UCSD-AML1 (cell line): ENCODE results near the gene CELSR1.
"Not testable (repeated sequence)": the region's sequence is repeated elsewhere in the genome, so short reads cannot be mapped to it uniquely, and the experiment has no call there.

Experiments used
- DNase-seq: peaks from one replicate; lab custom pipeline; 2025; ENCODE audit not compliant: unreplicated experiment; lab: John Stamatoyannopoulos, UW

Gene CELSR1

GRCh38 chr22:46401370-46401769 lies 136.1 kb downstream of the CELSR1 start:
- DNase-seq, result no peak

- DNase-seq, result no peak
These were observed 138.0 kb downstream of the CELSR1 start for GRCh38 chr22:46399251-46400024.

GRCh38 chr22:46397951-46398350 lies 139.5 kb downstream of the CELSR1 start:
- DNase-seq, result no peak

GRCh38 chr22:46397514-46397913 lies 139.9 kb downstream of the CELSR1 start:
- DNase-seq, result no peak

GRCh38 chr22:46397049-46397448 lies 140.4 kb downstream of the CELSR1 start:
- DNase-seq, result not testable (repeated sequence)

- DNase-seq, result no peak
These were observed 142.3 kb downstream of the CELSR1 start for GRCh38 chr22:46395145-46395544.

- no peak for DNase-seq
These were observed 142.8 kb downstream of the CELSR1 start for GRCh38 chr22:46394622-46395021.

- no peak for DNase-seq
These were observed 143.5 kb downstream of the CELSR1 start for GRCh38 chr22:46393873-46394272.

GRCh38 chr22:46392137-46392844 lies 145.1 kb downstream of the CELSR1 start:
- DNase-seq, result no peak

- no peak for DNase-seq
These were observed 145.8 kb downstream of the CELSR1 start for GRCh38 chr22:46391486-46392136.

- no peak for DNase-seq
These were observed 146.6 kb downstream of the CELSR1 start for GRCh38 chr22:46390652-46391301.

GRCh38 chr22:46390105-46390651 lies 147.2 kb downstream of the CELSR1 start:
- DNase-seq, result no peak

- DNase-seq, result no peak
These were observed 148.3 kb downstream of the CELSR1 start for GRCh38 chr22:46389081-46389480.

- DNase-seq, result no peak
These were observed 148.8 kb downstream of the CELSR1 start for GRCh38 chr22:46388647-46389046.

GRCh38 chr22:46387748-46388147 lies 149.7 kb downstream of the CELSR1 start:
- no peak for DNase-seq

- DNase-seq, result no peak
These were observed 151.1 kb downstream of the CELSR1 start for GRCh38 chr22:46386312-46386711.

- DNase-seq, result no peak
These were observed 154.9 kb downstream of the CELSR1 start for GRCh38 chr22:46382524-46382923.

- DNase-seq, result no peak
These were observed 155.7 kb downstream of the CELSR1 start for GRCh38 chr22:46381731-46382130.

- no peak for DNase-seq
These were observed 156.3 kb downstream of the CELSR1 start for GRCh38 chr22:46381142-46381541.

GRCh38 chr22:46380581-46380980 lies 156.8 kb downstream of the CELSR1 start:
- no peak for DNase-seq

- no peak for DNase-seq
These were observed 157.4 kb downstream of the CELSR1 start for GRCh38 chr22:46380069-46380468.
